ENCODE data around the gene CDS1. TPM values are rescaled to one million over a fixed set of nuclear protein-coding genes. Genes with fewer than 3 reads are reported as not detected.

Gene CDS1
- total and polyA plus RNA-seq, 10 of the 15 experiments (the other 5 are each of a cell fraction or from before 2014, with no cell fraction given): 0.03 TPM; not detected in 8

- H2AFZ ChIP-seq (ENCODE audit: control insufficient read depth, low read depth, low read length): no peak overlapping the region
- H3K9me3 ChIP-seq (replicated peaks; ENCODE audit: control insufficient read depth, insufficient read depth, low read length): no peaks in the 10 kb centered on the region
- no peak overlapping the region for H3K4me3 ChIP-seq
- no peaks in the 10 kb centered on the region for H3K36me3 ChIP-seq (ENCODE audit: control insufficient read depth in 2 of 2, insufficient read depth in 2 of 2, low read length in 1 of 2)
- no peak overlapping the region for H3K4me2 ChIP-seq (ENCODE audit: control insufficient read depth, insufficient read depth)
- no peak overlapping the region for H3K9ac ChIP-seq (ENCODE audit: control insufficient read depth, insufficient read depth, low read length)
- H3K4me1 ChIP-seq (ENCODE audit: control insufficient read depth, insufficient read depth, low read length): no peaks in the 10 kb centered on the region
- H3K27me3 ChIP-seq (replicated peaks in 1 of 2; ENCODE audit: control insufficient read depth in 2 of 2, insufficient read depth in 2 of 2, low read length in 1 of 2): no peaks in the 10 kb centered on the region
- no peaks in the 10 kb centered on the region for H4K20me1 ChIP-seq (ENCODE audit: control insufficient read depth, insufficient read depth)
- TF ChIP-seq SUPT20H (IDR thresholded peaks at IDR 0.05; ENCODE audit: borderline replicate concordance, control insufficient read depth, low read depth, low read length) (no peak), ZBTB4 (CRISPR knock-in tag; IDR thresholded peaks at IDR 0.05) (no peak), EGR1 (IDR thresholded peaks at IDR 0.05; ENCODE audit: borderline replicate concordance in 1 of 2, low read depth in 2 of 2, low read length in 2 of 2) (no peak), SMC3 (IDR thresholded peaks at IDR 0.05; ENCODE audit: borderline replicate concordance, low read length) (no peak), IKZF2 (IDR thresholded peaks at IDR 0.05) (no peak), RUNX3 (IDR thresholded peaks at IDR 0.05; ENCODE audit: low read length) (no peak), ZZZ3 (IDR thresholded peaks at IDR 0.05; ENCODE audit: control insufficient read depth, insufficient read length, low read depth) (no peak), PAX8 (IDR thresholded peaks at IDR 0.05) (no peak), EED (IDR thresholded peaks at IDR 0.05; ENCODE audit: low read depth) (no peak), POLR2AphosphoS5 (IDR thresholded peaks at IDR 0.05; ENCODE audit: low read length) (no peak), STAT1 (conservative IDR thresholded peaks at IDR 0.05) (no peak), MLLT1 (IDR thresholded peaks at IDR 0.05) (no peak), CHD1 (IDR thresholded peaks at IDR 0.05; ENCODE audit: low read depth, low read length) (no peak)
- intact Hi-C loops (cut with micrococcal nuclease; ENCODE audit: unreplicated experiment): no loop called here
- no peak for FAIRE-seq
- no peak overlapping the region for H3K27ac ChIP-seq (ENCODE audit: control insufficient read depth, insufficient read depth)
- DNase-seq (ENCODE audit: low read depth, low spot score): no peak
- ATAC-seq: no peak
- ChIA-PET CTCF (no interaction called here), SMC1A (ENCODE audit: uncharacterized antibody, unreplicated experiment) (no interaction called here), RAD21 (ENCODE audit: unreplicated experiment) (no interaction called here), POLR2A (no interaction called here)
- in situ Hi-C loops (cut with MboI): no loop called here
- BruUV-seq (replicated peaks): no TSS peak
- no peaks in the 10 kb centered on the region for H3K79me2 ChIP-seq (ENCODE audit: control insufficient read depth, insufficient read depth, low read length)
Measured at GRCh38 chr4:84638092-84638491, 55.2 kb downstream of the CDS1 start.
